ENCODE measurements around the gene SLC25A24. TPM values are rescaled to one million over a fixed set of nuclear protein-coding genes. Genes with fewer than 3 reads are reported as not detected.
"Not testable (repeated sequence)": the region's sequence is repeated elsewhere in the genome, so short reads cannot be mapped to it uniquely, and the experiment has no call there.

Gene SLC25A24
- total and polyA plus RNA-seq, 9 of the 15 experiments (the other 6 are each of a cell fraction or from before 2014, with no cell fraction given), result 6.9 to 34.9 (median 25.4) TPM

GRCh38 chr1:108232183-108232582 lies 32.0 kb upstream of the SLC25A24 start:
- H3K9ac ChIP-seq (ENCODE audit: insufficient read depth in 1 of 2, low read depth in 2 of 2, low read length in 2 of 2); ATAC-seq; DNase-seq (ENCODE audit: extremely low read depth in 1 of 4, low spot score in 3 of 4); H4K20me1 ChIP-seq (replicated peaks; ENCODE audit: control insufficient read depth, insufficient read depth, low read length); H3K27ac ChIP-seq (ENCODE audit: extremely low read depth, low read depth, low read length); in situ Hi-C loops (cut with MboI); intact Hi-C loops (cut with micrococcal nuclease); H3K27me3 ChIP-seq (ENCODE audit: control insufficient read depth in 2 of 2, insufficient read depth in 2 of 2, low read length in 2 of 2); CTCF ChIA-PET (ENCODE audit: low intra/inter-chr PET ratio); POLR2A ChIA-PET; H3K36me3 ChIP-seq (ENCODE audit: control insufficient read depth, insufficient read depth, low read length); H2AFZ ChIP-seq (ENCODE audit: low read depth, low read length); H3K4me3 ChIP-seq; BruUV-seq (replicated peaks); H3K4me1 ChIP-seq (replicated peaks in 1 of 2; ENCODE audit: control insufficient read depth in 2 of 2, insufficient read depth in 2 of 2, low read length in 2 of 2); H3K9me3 ChIP-seq (replicated peaks; ENCODE audit: control insufficient read depth, insufficient read depth, low read depth, low read length); H3K9me1 ChIP-seq (ENCODE audit: control insufficient read depth, insufficient read depth, low read length); H3K79me2 ChIP-seq (ENCODE audit: control insufficient read depth, insufficient read depth, low read length); H3K4me2 ChIP-seq (ENCODE audit: insufficient read depth, low read length); FAIRE-seq: not testable (repeated sequence)
- WGBS (ENCODE audit: insufficient coverage, low coverage, missing lambda C conversion rate), result no CpG with 5 or more reads among the region's 3 CpGs

GRCh38 chr1:108229976-108230375 lies 29.8 kb upstream of the SLC25A24 start:
- BruUV-seq (replicated peaks); H3K36me3 ChIP-seq (ENCODE audit: control insufficient read depth, insufficient read depth, low read length); H2AFZ ChIP-seq (ENCODE audit: low read depth, low read length); H3K4me2 ChIP-seq (ENCODE audit: insufficient read depth, low read length); DNase-seq (ENCODE audit: extremely low read depth in 1 of 4, low spot score in 3 of 4); H3K9me3 ChIP-seq (replicated peaks; ENCODE audit: control insufficient read depth, insufficient read depth, low read depth, low read length); H3K27me3 ChIP-seq (ENCODE audit: control insufficient read depth in 2 of 2, insufficient read depth in 2 of 2, low read length in 2 of 2); H3K27ac ChIP-seq (ENCODE audit: extremely low read depth, low read depth, low read length); ATAC-seq; POLR2A ChIA-PET; FAIRE-seq; H3K4me1 ChIP-seq (replicated peaks in 1 of 2; ENCODE audit: control insufficient read depth in 2 of 2, insufficient read depth in 2 of 2, low read length in 2 of 2); H3K9me1 ChIP-seq (ENCODE audit: control insufficient read depth, insufficient read depth, low read length); H3K4me3 ChIP-seq; CTCF ChIA-PET (ENCODE audit: low intra/inter-chr PET ratio); intact Hi-C loops (cut with micrococcal nuclease); H3K79me2 ChIP-seq (ENCODE audit: control insufficient read depth, insufficient read depth, low read length); in situ Hi-C loops (cut with MboI); H3K9ac ChIP-seq (ENCODE audit: insufficient read depth in 1 of 2, low read depth in 2 of 2, low read length in 2 of 2); H4K20me1 ChIP-seq (replicated peaks; ENCODE audit: control insufficient read depth, insufficient read depth, low read length): not testable (repeated sequence)
- WGBS (ENCODE audit: insufficient coverage, low coverage, missing lambda C conversion rate), result no CpG with 5 or more reads among the region's 3 CpGs

- H3K4me2 ChIP-seq (ENCODE audit: insufficient read depth, low read length); FAIRE-seq; H3K4me3 ChIP-seq; H2AFZ ChIP-seq (ENCODE audit: low read depth, low read length); H3K9me1 ChIP-seq (ENCODE audit: control insufficient read depth, insufficient read depth, low read length); H3K79me2 ChIP-seq (ENCODE audit: control insufficient read depth, insufficient read depth, low read length); H3K27ac ChIP-seq (ENCODE audit: extremely low read depth, low read depth, low read length); BruUV-seq (replicated peaks); ATAC-seq; H3K36me3 ChIP-seq (ENCODE audit: control insufficient read depth, insufficient read depth, low read length); H3K9me3 ChIP-seq (replicated peaks; ENCODE audit: control insufficient read depth, insufficient read depth, low read depth, low read length); intact Hi-C loops (cut with micrococcal nuclease); DNase-seq (ENCODE audit: extremely low read depth in 1 of 4, low spot score in 3 of 4); CTCF ChIA-PET (ENCODE audit: low intra/inter-chr PET ratio); H3K4me1 ChIP-seq (replicated peaks in 1 of 2; ENCODE audit: control insufficient read depth in 2 of 2, insufficient read depth in 2 of 2, low read length in 2 of 2); in situ Hi-C loops (cut with MboI); H3K9ac ChIP-seq (ENCODE audit: insufficient read depth in 1 of 2, low read depth in 2 of 2, low read length in 2 of 2); H4K20me1 ChIP-seq (replicated peaks; ENCODE audit: control insufficient read depth, insufficient read depth, low read length); POLR2A ChIA-PET; H3K27me3 ChIP-seq (ENCODE audit: control insufficient read depth in 2 of 2, insufficient read depth in 2 of 2, low read length in 2 of 2): not testable (repeated sequence)
- WGBS (ENCODE audit: insufficient coverage, low coverage, missing lambda C conversion rate), result no CpG with 5 or more reads among the region's 7 CpGs
Measured at GRCh38 chr1:108227772-108228171, 27.6 kb upstream of the SLC25A24 start.

DNA sequence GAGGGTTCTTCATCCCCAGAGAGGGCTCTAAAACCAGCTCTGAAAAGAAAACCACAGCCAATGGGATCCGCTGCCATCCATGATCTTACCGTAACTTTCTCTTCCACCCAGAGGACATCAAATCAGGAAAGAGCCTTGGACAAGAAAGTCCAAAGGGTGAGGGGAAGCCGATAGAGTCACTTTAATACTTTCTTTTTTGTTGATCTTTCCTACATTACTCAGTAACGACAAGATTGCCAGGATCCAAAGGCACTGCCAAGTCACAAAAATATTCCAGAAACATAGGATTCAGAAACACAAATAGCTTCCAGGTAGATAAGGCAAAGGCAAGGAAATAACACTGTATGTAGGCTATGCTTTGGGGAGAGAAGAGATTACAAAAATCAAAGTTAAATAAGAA lies 26.7 kb upstream of the SLC25A24 start:
- CTCF ChIA-PET (ENCODE audit: low intra/inter-chr PET ratio); POLR2A ChIA-PET; H2AFZ ChIP-seq (ENCODE audit: low read depth, low read length); ATAC-seq; H3K79me2 ChIP-seq (ENCODE audit: control insufficient read depth, insufficient read depth, low read length); H4K20me1 ChIP-seq (replicated peaks; ENCODE audit: control insufficient read depth, insufficient read depth, low read length); H3K4me3 ChIP-seq; in situ Hi-C loops (cut with MboI); BruUV-seq (replicated peaks); FAIRE-seq; H3K27me3 ChIP-seq (ENCODE audit: control insufficient read depth in 2 of 2, insufficient read depth in 2 of 2, low read length in 2 of 2); intact Hi-C loops (cut with micrococcal nuclease); H3K9ac ChIP-seq (ENCODE audit: insufficient read depth in 1 of 2, low read depth in 2 of 2, low read length in 2 of 2); H3K4me1 ChIP-seq (replicated peaks in 1 of 2; ENCODE audit: control insufficient read depth in 2 of 2, insufficient read depth in 2 of 2, low read length in 2 of 2); DNase-seq (ENCODE audit: extremely low read depth in 1 of 4, low spot score in 3 of 4); H3K27ac ChIP-seq (ENCODE audit: extremely low read depth, low read depth, low read length); H3K9me3 ChIP-seq (replicated peaks; ENCODE audit: control insufficient read depth, insufficient read depth, low read depth, low read length); H3K36me3 ChIP-seq (ENCODE audit: control insufficient read depth, insufficient read depth, low read length); H3K4me2 ChIP-seq (ENCODE audit: insufficient read depth, low read length); H3K9me1 ChIP-seq (ENCODE audit: control insufficient read depth, insufficient read depth, low read length): not testable (repeated sequence)
- 56% methylated on average over 1 of the region's 4 CpGs for WGBS (ENCODE audit: insufficient coverage, low coverage, missing lambda C conversion rate)

Data from K562 (cell line).